Endometrial microvascular endothelial cells (primary cell): Measurements from ENCODE around the gene C16orf92. TPM values are rescaled to one million over a fixed set of nuclear protein-coding genes. Genes with fewer than 3 reads are reported as not detected.
"Not testable (repeated sequence)": the region's sequence is repeated elsewhere in the genome, so short reads cannot be mapped to it uniquely, and the experiment has no call there.

Source experiments
- in situ Hi-C: cut with HindIII; loops from 2 replicates; pipeline ENCODE4 v1.10.0; 2017; ENCODE audit warnings: low sequenced_read_pairs, low pct_unique_long_range_greater_than_20kb; ENCODE audit errors: inconsistent ontology term
- total RNA-seq: library from RNA; depleted of rRNA; stranded (reverse); fragments of >200 nt; gene quantifications from one replicate; pipeline ENCODE4 v1.2.3, GENCODE V29; 2015; ENCODE audit errors: inconsistent ontology term

The C16orf92 gene
- total RNA-seq, 1 donor from 2014 or later, result not detected

- in situ Hi-C loops, result no loop called here
Observed at GRCh38 chr16:30017277-30017656, 5.7 kb upstream of the C16orf92 start.

- in situ Hi-C loops, result not testable (repeated sequence)
Observed at GRCh38 chr16:30017937-30018336, 5.1 kb upstream of the C16orf92 start.

- in situ Hi-C loops, result no loop called here
Observed at GRCh38 chr16:30018731-30019158, 4.3 kb upstream of the C16orf92 start.

GRCh38 chr16:30023586-30023985 lies 588 bp downstream of the C16orf92 start:
- in situ Hi-C loops, result no loop called here

- in situ Hi-C loops, result no loop called here
Observed at GRCh38 chr16:30024451-30024850, 1.5 kb downstream of the C16orf92 start.

- in situ Hi-C loops, result no loop called here
Observed at GRCh38 chr16:30025156-30025555, 2.2 kb downstream of the C16orf92 start.

GRCh38 chr16:30025574-30025973 lies 2.6 kb downstream of the C16orf92 start:
- in situ Hi-C loops, result no loop called here

- in situ Hi-C loops, result no loop called here
Observed at GRCh38 chr16:30026449-30026848, 3.5 kb downstream of the C16orf92 start.

- in situ Hi-C loops, result no loop called here
Observed at GRCh38 chr16:30027588-30028437, 4.8 kb downstream of the C16orf92 start.

GRCh38 chr16:30028438-30029076 lies 5.6 kb downstream of the C16orf92 start:
- in situ Hi-C loops, result no loop called here

GRCh38 chr16:30030011-30030685 lies 7.2 kb downstream of the C16orf92 start:
- in situ Hi-C loops, result no loop called here

GRCh38 chr16:30030841-30031413 lies 7.9 kb downstream of the C16orf92 start, which contains the start of gene TLCD3B:
Gene TLCD3B, minus strand, starts transcription at chr16:30031271. Its CDS starts 744 bp downstream, at chr16:30030527.
- in situ Hi-C loops, result no loop called here

GRCh38 chr16:30031477-30031918 lies 8.5 kb downstream of the C16orf92 start:
- in situ Hi-C loops, result no loop called here

GRCh38 chr16:30032083-30032819 lies 9.3 kb downstream of the C16orf92 start:
- in situ Hi-C loops, result no loop called here

- in situ Hi-C loops, result no loop called here
Observed at GRCh38 chr16:30033270-30033669, 10.3 kb downstream of the C16orf92 start.

- in situ Hi-C loops, result no loop called here
Observed at GRCh38 chr16:30040221-30040620, 17.2 kb downstream of the C16orf92 start.

GRCh38 chr16:30040690-30041089 lies 17.7 kb downstream of the C16orf92 start:
- in situ Hi-C loops, result not testable (repeated sequence)

GRCh38 chr16:30041841-30042240 lies 18.8 kb downstream of the C16orf92 start:
- in situ Hi-C loops, result no loop called here

GRCh38 chr16:30046178-30046577 lies 23.2 kb downstream of the C16orf92 start:
- in situ Hi-C loops, result no loop called here
